ENCODE measurements around the gene TINCR. TPM values are rescaled to one million over a fixed set of nuclear protein-coding genes. Genes with fewer than 3 reads are reported as not detected.

The TINCR gene
- total and polyA plus RNA-seq, 2 of the 13 experiments (the other 11 are each of a cell fraction or from before 2014, with no cell fraction given), result 0.17 to 0.33 TPM

DNA sequence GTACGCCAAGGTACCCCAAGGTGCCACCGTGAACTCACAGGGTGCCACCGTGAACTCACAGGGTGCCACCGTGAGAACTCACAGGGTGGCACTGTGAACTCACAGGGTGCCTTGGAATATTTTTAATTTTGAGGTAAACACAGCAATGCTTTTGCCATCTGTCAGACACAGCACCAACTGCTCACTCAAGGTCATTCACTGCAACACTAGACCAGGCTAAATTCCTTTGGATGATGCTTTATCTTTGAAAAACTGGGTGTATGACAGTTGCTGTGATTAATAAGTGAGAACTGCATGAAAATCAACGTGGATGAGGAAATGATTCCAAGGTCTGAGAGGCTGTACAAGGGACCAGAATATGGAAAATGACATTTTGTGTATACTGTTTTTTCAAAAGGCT is 35.9 kb upstream of the TINCR start:
- 95% methylated on average over 5 of the region's 5 CpGs for WGBS (ENCODE audit: low lambda C conversion rate)
- H3K9ac ChIP-seq (ENCODE audit: insufficient read depth, low read depth, low read length), result no peak overlapping the region
- no peaks in the 10 kb centered on the region for H3K27me3 ChIP-seq (ENCODE audit: control insufficient read depth in 1 of 2, insufficient read depth in 2 of 2, low read length in 2 of 2)
- intact Hi-C loops (cut with micrococcal nuclease; ENCODE audit: unreplicated experiment) (no loop called here), in situ Hi-C loops (cut with HindIII; ENCODE audit: extremely low pct_ligation_motif_present, low pct_unique_long_range_greater_than_20kb) (no loop called here)
- H3K4me2 ChIP-seq (ENCODE audit: low read depth, low read length), result no peak overlapping the region
- BruUV-seq (replicated peaks), result TSS peak; percentile 7
- no peak overlapping the region for H3K27ac ChIP-seq (ENCODE audit: extremely low read length, insufficient read depth, low read length)
- TF ChIP-seq POLR2AphosphoS2 (IDR thresholded peaks at IDR 0.05; ENCODE audit: low read depth, low read length) (0 out of 2 replicates have a peak, but pooled peaks have one; percentile 67), CC2D1A (CRISPR knock-in tag; IDR thresholded peaks at IDR 0.05) (no peak), ZNF430 (CRISPR knock-in tag; IDR thresholded peaks at IDR 0.05) (no peak)
- DNase-seq (ENCODE audit: low spot score), result no peak
- no peak overlapping the region for H2AFZ ChIP-seq (ENCODE audit: low read length)
- peaks cover 15% of the 10 kb centered on the region for H3K4me1 ChIP-seq (ENCODE audit: insufficient read depth, low read length)
- no peaks in the 10 kb centered on the region for H3K9me3 ChIP-seq (ENCODE audit: low read length)
- no peak overlapping the region for H3K4me3 ChIP-seq (replicated peaks in 1 of 3; ENCODE audit: insufficient read depth in 1 of 3, low read depth in 2 of 3, low read length in 3 of 3)
- no peak for FAIRE-seq
- no peaks in the 10 kb centered on the region for H4K20me1 ChIP-seq (ENCODE audit: insufficient read depth, low read length)
- ChIA-PET CTCF (ENCODE audit: low intra/inter-chr PET ratio, low total read pairs) (no interaction called here), POLR2A (no interaction called here)
- H3K36me3 ChIP-seq (replicated peaks in 1 of 2; ENCODE audit: control insufficient read depth in 1 of 2, insufficient read depth in 2 of 2, low read length in 2 of 2), result peaks cover 42 to 86% of the 10 kb centered on the region in 2 experiments
- no peak for ATAC-seq
- peaks cover 13% of the 10 kb centered on the region for H3K79me2 ChIP-seq (ENCODE audit: insufficient read depth, low read length)

DNA sequence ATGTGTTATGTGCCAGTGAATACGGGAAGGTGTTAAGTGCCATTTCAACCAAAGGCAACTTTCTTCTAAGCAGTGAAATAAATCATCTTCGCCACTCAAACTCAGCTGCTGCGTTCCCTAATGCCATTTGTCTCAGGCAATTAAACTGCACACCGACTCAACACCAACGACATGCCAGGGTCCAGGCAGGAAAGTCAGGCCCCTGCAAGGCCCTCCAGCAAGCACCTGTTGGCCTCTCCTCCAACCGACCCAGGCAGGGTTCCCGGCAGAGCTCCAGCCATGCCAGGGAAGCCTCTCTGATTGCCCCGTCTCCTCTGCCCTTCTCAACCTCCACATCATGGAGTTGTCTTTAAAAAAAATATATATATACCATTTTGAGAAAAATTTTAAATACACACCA is 33.0 kb upstream of the TINCR start:
- Histone ChIP-seq H3K79me2 (ENCODE audit: insufficient read depth, low read length) (no peaks in the 10 kb centered on the region), H2AFZ (ENCODE audit: low read length) (no peak overlapping the region), H3K4me1 (ENCODE audit: insufficient read depth, low read length) (peaks cover under 1% of the 10 kb centered on the region; the same call in 1 of the 2 replicates), H4K20me1 (ENCODE audit: insufficient read depth, low read length) (no peaks in the 10 kb centered on the region), H3K9ac (ENCODE audit: insufficient read depth, low read depth, low read length) (no peak overlapping the region), H3K9me3 (ENCODE audit: low read length) (no peaks in the 10 kb centered on the region), H3K27ac (ENCODE audit: extremely low read length, insufficient read depth, low read length) (no peak overlapping the region), H3K4me3 (replicated peaks in 1 of 3; ENCODE audit: insufficient read depth in 1 of 3, low read depth in 2 of 3, low read length in 3 of 3) (no peak overlapping the region), H3K27me3 (ENCODE audit: control insufficient read depth in 1 of 2, insufficient read depth in 2 of 2, low read length in 2 of 2) (no peaks in the 10 kb centered on the region), H3K4me2 (ENCODE audit: low read depth, low read length) (no peak overlapping the region), H3K36me3 (replicated peaks in 1 of 2; ENCODE audit: control insufficient read depth in 1 of 2, insufficient read depth in 2 of 2, low read length in 2 of 2) (peaks cover 39 to 89% of the 10 kb centered on the region in 2 experiments)
- BruUV-seq (replicated peaks), result no TSS peak
- no peak for FAIRE-seq
- CTCF ChIA-PET (ENCODE audit: low intra/inter-chr PET ratio, low total read pairs), result no interaction called here
- DNase-seq (ENCODE audit: low spot score), result no peak
- POLR2A ChIA-PET, result no interaction called here
- ATAC-seq, result no peak
- intact Hi-C loops (cut with micrococcal nuclease; ENCODE audit: unreplicated experiment) (no loop called here), in situ Hi-C loops (cut with HindIII; ENCODE audit: extremely low pct_ligation_motif_present, low pct_unique_long_range_greater_than_20kb) (no loop called here)
- WGBS (ENCODE audit: low lambda C conversion rate), result 99% methylated on average over 8 of the region's 8 CpGs
- no peak for TF ChIP-seq GFI1 (CRISPR knock-in tag; IDR thresholded peaks at IDR 0.05; ENCODE audit: borderline replicate concordance)
- no peak for TF ChIP-seq CEBPB (IDR thresholded peaks at IDR 0.05; ENCODE audit: borderline replicate concordance, low read depth, low read length)
- TF ChIP-seq JUND (CRISPR knock-in tag; IDR thresholded peaks at IDR 0.05), result no peak
- TF ChIP-seq POLR2AphosphoS5 (IDR thresholded peaks at IDR 0.05; ENCODE audit: low read depth, low read length), result no peak
- no peak for TF ChIP-seq ESRRA (CRISPR knock-in tag; IDR thresholded peaks at IDR 0.05; ENCODE audit: low read depth)
- TF ChIP-seq SP5 (CRISPR knock-in tag; IDR thresholded peaks at IDR 0.05; ENCODE audit: borderline replicate concordance, low read depth), result no peak
- no peak for TF ChIP-seq NFAT5 (CRISPR knock-in tag; IDR thresholded peaks at IDR 0.05)
- TF ChIP-seq POLR2AphosphoS2 (IDR thresholded peaks at IDR 0.05; ENCODE audit: low read depth, low read length), result no peak
- no peak for TF ChIP-seq HOMEZ (CRISPR knock-in tag; IDR thresholded peaks at IDR 0.05; ENCODE audit: low read depth)
- no peak for TF ChIP-seq THAP11 (CRISPR knock-in tag; IDR thresholded peaks at IDR 0.05)

Measured in HepG2 (cell line).